ENCODE results near the gene KLF13.

Gene KLF13

GRCh38 chr15:31326156-31326874 lies at the start of gene KLF13:
TSS of gene KLF13 (plus strand) at chr15:31326835. CDS start at chr15:31327213, 378 bp downstream.
- DNase-seq (ENCODE audit: low read depth): peak; percentile 97

- DNase-seq (ENCODE audit: low read depth): no peak
These were observed 49.1 kb upstream of the KLF13 start for GRCh38 chr15:31277335-31278060.

- no peak for DNase-seq (ENCODE audit: low read depth)
These were observed 48.6 kb upstream of the KLF13 start for GRCh38 chr15:31278061-31278445.

- DNase-seq (ENCODE audit: low read depth): no peak
These were observed 48.0 kb upstream of the KLF13 start for GRCh38 chr15:31278544-31279220.

- no peak for DNase-seq (ENCODE audit: low read depth)
These were observed 47.2 kb upstream of the KLF13 start for GRCh38 chr15:31279221-31280045.

GRCh38 chr15:31280046-31280830 lies 46.4 kb upstream of the KLF13 start:
- DNase-seq (ENCODE audit: low read depth): no peak

GRCh38 chr15:31280831-31281216 lies 45.8 kb upstream of the KLF13 start:
- DNase-seq (ENCODE audit: low read depth): no peak

GRCh38 chr15:31283043-31283442 lies 43.6 kb upstream of the KLF13 start:
- DNase-seq (ENCODE audit: low read depth): no peak

GRCh38 chr15:31285772-31286261 lies 40.8 kb upstream of the KLF13 start:
- no peak for DNase-seq (ENCODE audit: low read depth)

- no peak for DNase-seq (ENCODE audit: low read depth)
These were observed 35.5 kb upstream of the KLF13 start for GRCh38 chr15:31291048-31291578.

GRCh38 chr15:31292391-31293015 lies 34.1 kb upstream of the KLF13 start:
- DNase-seq (ENCODE audit: low read depth): no peak

- DNase-seq (ENCODE audit: low read depth): no peak
These were observed 33.0 kb upstream of the KLF13 start for GRCh38 chr15:31293655-31294054.

GRCh38 chr15:31294067-31294466 lies 32.6 kb upstream of the KLF13 start:
- no peak for DNase-seq (ENCODE audit: low read depth)

- no peak for DNase-seq (ENCODE audit: low read depth)
These were observed 31.0 kb upstream of the KLF13 start for GRCh38 chr15:31295658-31296057.

- DNase-seq (ENCODE audit: low read depth): no peak
These were observed 30.4 kb upstream of the KLF13 start for GRCh38 chr15:31296219-31296645.

- DNase-seq (ENCODE audit: low read depth): no peak
These were observed 29.7 kb upstream of the KLF13 start for GRCh38 chr15:31296646-31297574.

GRCh38 chr15:31297575-31298456 lies 28.8 kb upstream of the KLF13 start:
- no peak for DNase-seq (ENCODE audit: low read depth)

- DNase-seq (ENCODE audit: low read depth): no peak
These were observed 27.9 kb upstream of the KLF13 start for GRCh38 chr15:31298707-31299172.

Measured in fibroblast of the conjunctiva (primary cell).